HG03139 (cell line): ENCODE results near the gene CELF2.
"Not testable (repeated sequence)": the region's sequence is repeated elsewhere in the genome, so short reads cannot be mapped to it uniquely, and the experiment has no call there.

Source experiments
- ATAC-seq: cut with Tn5 transposase; IDR thresholded peaks from one replicate; pipeline ENCODE4 v1.9.1; 2021; ENCODE audit not compliant: unreplicated experiment

The CELF2 gene

DNA sequence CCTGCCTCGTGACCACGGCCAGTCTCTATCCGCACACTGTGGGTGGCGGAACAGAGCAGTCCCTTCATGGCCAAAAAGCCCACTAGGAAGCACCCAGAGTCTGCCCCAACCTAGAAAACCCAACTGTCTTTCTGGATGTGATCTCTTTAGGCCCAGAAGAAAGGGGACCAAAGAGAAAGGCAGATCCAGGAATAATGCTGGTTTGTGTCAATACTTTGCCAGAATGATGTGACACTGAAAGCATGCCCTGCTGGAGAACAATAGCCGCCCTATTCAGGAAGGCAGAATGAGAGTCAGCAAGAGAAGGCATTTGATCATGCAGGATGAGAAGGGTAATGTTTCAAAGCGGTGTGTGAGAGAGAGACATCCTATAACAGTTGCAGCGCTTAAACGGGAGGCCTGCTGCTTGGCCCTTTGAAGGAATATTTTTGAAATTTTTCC lies 319.1 kb downstream of the CELF2 start:
- no peak for ATAC-seq

DNA sequence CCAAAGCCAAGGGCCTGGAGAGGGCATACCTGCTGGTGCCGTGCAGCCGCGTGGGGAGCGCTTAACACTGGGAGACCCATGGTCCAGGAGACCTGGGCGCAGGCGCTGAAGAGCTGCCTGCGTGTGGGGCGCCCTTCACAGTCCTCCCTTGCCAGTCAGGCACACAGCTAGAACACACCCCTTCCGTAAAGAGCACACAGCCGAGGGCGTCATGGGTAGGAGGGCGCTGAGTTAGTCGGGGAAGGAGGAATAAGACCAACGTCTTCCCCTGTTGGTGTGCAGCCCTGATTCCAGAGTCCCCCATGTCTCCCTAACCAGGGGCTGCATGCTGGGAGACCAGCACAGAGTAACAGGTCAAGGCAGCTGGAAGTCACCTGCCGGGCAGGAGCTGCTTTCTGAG lies 319.8 kb downstream of the CELF2 start:
- ATAC-seq = no peak

DNA sequence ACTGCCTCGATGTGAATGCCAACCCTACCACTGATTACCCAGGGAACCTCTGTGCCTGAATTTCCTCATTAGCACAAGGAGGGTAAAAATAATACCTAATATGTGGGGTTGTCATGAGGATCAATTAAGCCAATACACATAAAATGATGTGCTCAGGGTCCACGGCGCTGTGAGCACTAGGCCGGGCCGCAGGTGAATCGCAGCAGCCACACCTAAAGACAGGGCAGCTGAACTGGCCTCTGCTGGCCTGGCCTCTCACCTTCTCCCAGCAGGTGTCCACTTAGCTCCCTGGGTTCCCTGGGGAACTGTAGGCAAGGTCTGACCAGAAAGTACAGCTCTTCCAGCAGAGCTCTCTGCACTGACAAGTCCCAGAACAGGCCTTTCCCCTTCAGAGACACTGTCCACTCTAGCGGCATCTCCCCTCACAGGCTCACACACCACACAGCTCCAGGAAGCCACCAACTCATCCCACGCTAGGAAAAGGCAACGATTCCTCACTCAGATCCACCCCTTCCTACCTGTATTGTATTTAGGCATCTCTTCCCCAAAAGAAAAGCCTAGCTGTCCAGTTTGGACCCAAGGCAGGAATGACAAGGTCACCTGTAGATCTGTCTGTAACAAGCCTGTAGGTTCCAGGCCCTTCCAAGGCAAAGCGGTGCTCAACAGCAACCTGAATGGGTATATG lies 320.6 kb downstream of the CELF2 start:
- no peak for ATAC-seq

DNA sequence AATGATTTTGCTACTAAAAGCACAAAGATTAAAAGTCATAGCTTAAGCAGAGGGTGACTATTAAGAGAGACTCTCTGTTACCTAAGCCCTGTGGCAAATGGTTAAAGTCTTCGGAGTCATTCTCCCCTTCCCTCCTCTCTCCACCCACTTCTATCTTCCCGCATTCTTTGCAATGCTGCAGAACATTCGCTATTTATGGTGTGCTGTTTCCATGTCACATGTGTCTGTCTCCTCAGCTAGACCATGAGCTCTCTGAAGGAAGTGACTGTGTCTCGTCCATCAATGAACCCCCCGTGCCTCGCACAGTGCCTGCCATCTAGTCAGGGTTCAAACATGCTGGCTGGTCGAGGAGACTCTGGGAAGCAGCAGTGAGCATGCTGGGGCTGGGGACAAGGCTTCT lies 321.3 kb downstream of the CELF2 start:
- no peak for ATAC-seq

- ATAC-seq = no peak
These were observed 322.0 kb downstream of the CELF2 start for GRCh38 chr10:11339660-11340059.

DNA sequence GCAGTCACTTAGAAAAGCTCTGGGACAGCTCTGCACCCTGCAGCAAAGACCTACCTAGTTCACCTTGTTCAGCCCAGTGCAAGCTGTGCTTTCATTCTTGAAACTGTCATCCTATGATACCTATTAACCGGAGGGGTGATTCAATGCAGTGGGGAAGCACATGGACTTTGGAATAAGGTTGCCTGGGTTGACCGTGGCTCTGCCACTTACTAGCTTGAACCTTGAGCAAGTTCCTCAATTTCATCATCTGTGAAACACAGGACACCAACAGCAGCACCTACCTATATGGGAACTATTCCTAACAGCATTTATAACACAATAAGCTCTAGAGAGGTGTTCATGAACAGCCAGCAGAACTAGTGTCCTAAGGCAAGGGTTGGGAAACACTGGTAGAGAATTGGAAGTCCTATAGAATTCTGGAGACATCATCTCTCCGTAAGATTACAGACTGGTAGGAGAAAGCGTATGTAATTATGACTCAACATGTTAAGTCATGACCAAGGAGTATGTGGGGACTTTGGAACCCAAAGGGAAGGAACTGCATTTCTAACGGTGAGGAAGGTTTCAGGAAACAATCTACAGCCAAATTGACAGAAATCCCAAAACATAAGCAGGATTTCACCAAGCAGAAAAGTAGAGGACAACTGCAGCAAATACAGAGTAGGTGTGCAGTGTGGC lies 323.8 kb downstream of the CELF2 start:
- ATAC-seq = no peak

GRCh38 chr10:11344081-11344480 lies 326.4 kb downstream of the CELF2 start:
- no peak for ATAC-seq

DNA sequence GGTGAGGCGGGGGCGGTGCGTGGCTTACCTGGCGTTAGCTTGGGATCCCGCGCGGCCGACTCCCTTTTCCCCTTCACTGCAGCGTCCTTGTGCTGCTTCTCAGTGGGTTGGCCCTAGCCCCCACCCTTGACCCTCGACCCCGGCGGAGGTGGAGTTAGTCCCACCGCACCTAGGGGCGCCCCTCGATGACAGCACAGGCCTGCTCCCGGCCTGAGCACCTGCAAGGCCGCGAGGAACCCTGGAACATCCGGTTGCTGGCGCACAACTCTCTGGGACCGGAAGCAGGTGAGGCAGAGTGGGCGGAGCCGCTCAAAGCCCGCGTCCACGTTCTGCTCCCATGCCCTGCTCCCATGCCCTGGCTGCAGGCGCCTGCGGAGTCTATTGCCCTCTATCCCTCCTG lies 326.9 kb downstream of the CELF2 start:
- ATAC-seq = no peak

- ATAC-seq = peak; percentile 60
These were observed 327.8 kb downstream of the CELF2 start for GRCh38 chr10:11345224-11346054.

DNA sequence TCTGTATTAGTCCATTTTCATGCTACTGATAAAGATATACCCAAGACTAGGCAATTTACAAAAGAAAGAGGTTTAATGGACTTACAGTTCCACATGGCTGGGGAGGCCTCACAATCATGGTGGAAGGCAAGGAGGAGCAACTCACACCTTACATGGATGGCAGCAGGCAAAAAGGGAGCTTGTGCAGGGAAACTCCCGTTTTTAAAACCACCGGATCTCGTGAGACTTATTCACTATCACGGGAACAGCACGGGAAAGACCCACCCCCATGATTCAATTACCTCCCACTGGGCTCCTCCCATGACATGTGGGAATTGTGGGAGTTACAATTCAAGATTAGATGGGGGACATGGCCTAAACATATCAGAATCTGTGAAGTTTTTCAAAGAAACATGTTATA lies 329.9 kb downstream of the CELF2 start:
- ATAC-seq = not testable (repeated sequence)

- no peak for ATAC-seq
These were observed 334.1 kb downstream of the CELF2 start for GRCh38 chr10:11351801-11352200.

DNA sequence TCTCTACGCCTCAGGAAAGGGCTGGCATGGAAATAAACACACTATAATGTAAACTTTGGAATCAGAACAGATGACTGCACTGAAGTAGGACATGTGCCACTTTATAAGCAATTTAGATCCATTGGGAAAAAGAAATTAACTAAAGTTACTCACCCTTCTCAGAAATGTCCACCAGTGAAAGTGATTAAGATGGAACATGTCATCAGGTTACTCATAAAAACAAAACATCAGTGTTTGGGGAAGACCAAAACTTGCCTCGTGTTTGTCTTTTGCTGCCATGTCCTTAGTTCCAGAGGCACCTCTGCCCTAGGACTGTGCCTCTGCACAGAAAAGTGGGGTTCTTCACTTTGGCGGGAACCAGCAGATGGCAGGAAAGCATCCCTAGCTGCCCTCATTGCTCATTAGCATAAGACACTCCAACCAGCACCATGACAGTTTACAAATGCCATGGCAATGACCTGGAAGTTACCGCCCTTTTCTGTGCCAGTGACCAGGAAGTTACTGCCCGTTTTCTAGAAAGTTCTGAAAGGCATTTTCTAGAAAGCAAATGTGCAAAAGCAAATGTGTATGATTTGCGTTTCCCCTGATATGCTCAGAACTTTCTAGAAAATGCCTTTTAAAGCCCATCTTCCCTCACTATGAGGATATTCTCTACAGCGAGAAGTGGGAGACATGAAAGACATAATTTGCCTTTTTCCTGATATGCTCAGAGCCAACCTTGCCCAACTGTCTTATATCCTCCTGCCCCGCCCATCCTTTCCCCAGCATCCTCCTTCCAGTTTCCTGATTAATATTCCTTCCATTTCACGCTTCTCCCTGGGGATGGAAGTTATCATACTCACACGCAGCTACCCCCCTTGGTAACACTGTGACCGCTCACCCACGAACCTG lies 335.6 kb downstream of the CELF2 start:
- ATAC-seq = no peak

DNA sequence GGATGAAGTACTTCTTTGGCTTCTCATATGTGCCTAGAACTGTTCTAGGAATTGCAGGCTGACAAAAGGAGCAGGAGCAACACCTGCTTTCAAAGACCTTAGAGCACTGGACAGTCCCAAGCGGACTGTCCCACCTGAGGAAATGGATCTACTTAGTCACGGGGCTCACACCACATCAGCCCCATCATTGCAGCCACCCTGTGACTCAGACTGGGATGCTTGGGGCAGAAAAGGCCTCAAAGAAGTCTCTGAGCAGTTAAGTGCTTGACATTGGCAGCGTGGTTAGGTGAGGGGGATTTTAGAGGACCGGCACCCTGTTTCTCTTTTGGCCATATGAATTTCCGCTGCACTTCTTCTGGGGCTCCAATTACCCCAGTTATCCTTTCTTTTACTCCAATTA lies 337.2 kb downstream of the CELF2 start:
- no peak for ATAC-seq

- no peak for ATAC-seq
These were observed 337.9 kb downstream of the CELF2 start for GRCh38 chr10:11355592-11355991.

DNA sequence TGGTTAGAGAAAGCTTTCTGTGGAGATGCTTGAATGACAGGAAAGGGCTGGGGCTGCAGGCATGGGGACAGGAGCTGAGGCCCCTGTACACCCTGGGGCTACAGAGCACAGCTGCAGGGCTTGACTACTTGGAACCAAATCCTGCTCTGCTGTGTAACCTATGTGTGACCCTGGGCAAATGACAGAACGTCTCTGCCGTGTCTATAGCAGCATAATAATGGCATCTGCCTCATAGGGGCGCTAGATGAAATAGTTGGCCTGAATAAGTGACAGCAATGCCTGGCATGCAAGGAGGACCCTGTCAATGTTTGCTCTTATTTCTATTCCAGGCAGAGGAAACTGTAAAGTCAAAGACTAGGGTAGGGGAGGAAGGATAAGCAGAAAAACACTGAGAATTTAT lies 339.8 kb downstream of the CELF2 start:
- no peak for ATAC-seq

- no peak for ATAC-seq
These were observed 340.3 kb downstream of the CELF2 start for GRCh38 chr10:11358011-11358410.

DNA sequence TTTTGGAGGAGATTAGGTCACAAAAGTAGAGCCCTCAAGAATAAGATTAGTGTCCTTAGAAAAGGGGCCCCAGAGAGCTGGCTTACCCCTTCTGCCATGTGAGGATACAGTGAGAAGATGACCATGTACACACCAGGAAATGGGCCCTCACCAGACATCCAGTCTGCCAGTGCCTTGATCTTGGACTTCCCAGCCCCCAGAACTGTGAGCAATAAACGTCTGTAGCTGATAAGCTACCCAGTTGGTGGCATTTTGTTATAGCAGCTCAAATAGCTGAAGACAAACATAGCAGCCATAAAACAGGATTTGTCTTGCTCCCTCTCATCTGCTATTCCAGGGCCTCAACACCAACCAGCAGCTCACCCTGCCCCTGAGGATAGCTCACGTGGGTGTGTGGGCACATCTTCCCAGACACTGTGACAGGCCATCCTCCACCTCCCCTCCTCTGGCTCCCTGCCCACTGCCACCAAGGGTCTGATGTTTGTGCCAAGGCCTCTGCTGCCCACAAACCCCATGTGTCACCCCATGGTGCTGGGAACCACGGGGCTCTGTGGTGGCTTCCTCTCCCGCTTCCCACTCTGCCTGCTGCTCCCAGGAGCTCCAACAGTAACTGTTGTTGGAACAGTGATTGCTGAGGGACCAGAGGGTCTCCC lies 341.4 kb downstream of the CELF2 start:
- no peak for ATAC-seq

- no peak for ATAC-seq
These were observed 342.2 kb downstream of the CELF2 start for GRCh38 chr10:11359869-11360268.

DNA sequence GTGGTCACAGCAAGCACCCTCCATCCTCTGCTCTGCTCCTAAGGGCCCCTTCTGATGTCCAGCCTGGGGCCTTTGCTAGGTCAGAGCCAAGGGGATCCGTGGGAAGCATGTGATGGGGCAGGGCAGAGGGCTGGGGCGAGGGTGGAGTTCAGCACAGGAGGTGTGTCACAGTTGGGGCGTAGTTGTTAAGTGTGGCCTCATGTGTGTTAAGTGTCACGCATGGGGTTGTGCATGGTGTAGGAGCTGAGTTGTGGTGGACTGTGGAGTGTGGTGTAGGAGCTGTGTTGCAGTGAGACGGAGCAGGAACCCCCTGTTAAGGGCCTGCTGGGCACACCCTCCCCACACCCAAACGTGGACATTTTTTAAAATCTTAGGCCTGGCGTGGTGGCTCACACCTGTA lies 345.8 kb downstream of the CELF2 start:
- ATAC-seq = no peak

DNA sequence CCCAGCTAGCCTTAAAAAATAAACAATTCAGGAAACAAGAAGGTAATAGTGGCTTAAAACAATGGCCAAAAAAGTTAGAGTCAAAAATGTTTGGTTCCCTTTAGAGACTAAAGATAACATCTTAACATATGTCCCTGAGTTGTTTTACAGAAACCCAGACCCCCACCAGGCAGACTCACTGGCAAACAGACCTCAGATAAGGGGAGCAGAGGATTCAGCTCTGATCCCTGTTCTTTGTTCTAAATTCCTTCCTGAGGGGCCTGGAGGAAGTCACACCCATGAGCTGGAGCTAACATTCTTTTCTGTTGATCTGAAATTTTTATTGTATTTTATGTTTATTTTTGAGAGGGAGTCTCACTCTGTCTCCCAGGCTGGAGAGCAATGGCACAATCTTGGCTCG lies 346.6 kb downstream of the CELF2 start:
- ATAC-seq = no peak
